ENCODE data around the gene TEDC2.

DNA sequence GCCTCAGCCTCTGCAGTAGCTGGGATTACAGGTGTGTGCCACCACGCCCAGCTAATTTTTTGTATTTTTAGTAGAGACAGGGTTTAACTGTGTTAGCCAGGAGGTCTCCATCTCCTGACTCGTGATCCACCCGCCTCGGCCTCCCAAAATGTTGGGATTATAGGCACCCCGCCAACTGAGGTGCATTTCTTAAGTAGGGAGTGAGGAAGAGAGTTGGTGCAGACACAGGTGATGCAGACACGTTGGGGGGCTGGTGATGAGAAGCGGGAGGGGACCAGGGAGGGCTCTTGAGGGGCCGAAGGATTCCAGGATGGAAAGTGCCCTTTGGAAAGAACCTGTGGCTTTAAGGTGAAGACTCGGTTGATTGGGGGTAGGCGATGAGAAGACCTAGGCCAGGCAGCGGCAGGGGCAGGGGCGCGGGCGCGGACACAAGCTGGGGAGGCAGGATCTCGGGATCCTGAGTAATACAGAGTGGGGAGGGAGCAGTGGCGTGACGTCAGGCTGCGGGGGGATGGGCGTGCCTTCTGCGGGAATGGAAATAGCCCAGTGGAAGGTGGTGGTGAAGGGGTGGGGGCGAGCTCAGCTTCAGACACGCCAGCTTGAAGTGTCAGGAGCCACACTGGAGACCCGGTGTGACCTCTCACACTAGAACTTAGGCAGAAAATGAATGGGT, 51.4 kb downstream of the TEDC2 start:
- no peak for TF ChIP-seq GABPA (IDR thresholded peaks at IDR 0.05; ENCODE audit: low read depth)
- TF ChIP-seq, protein P1, sequence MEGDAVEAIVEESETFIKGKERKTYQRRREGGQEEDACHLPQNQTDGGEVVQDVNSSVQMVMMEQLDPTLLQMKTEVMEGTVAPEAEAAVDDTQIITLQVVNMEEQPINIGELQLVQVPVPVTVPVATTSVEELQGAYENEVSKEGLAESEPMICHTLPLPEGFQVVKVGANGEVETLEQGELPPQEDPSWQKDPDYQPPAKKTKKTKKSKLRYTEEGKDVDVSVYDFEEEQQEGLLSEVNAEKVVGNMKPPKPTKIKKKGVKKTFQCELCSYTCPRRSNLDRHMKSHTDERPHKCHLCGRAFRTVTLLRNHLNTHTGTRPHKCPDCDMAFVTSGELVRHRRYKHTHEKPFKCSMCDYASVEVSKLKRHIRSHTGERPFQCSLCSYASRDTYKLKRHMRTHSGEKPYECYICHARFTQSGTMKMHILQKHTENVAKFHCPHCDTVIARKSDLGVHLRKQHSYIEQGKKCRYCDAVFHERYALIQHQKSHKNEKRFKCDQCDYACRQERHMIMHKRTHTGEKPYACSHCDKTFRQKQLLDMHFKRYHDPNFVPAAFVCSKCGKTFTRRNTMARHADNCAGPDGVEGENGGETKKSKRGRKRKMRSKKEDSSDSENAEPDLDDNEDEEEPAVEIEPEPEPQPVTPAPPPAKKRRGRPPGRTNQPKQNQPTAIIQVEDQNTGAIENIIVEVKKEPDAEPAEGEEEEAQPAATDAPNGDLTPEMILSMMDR (IDR thresholded peaks at IDR 0.05) = no peak
- no peak for TF ChIP-seq MXI1 (IDR thresholded peaks at IDR 0.05; ENCODE audit: low read depth, low read length)
- TF ChIP-seq, protein P2, sequence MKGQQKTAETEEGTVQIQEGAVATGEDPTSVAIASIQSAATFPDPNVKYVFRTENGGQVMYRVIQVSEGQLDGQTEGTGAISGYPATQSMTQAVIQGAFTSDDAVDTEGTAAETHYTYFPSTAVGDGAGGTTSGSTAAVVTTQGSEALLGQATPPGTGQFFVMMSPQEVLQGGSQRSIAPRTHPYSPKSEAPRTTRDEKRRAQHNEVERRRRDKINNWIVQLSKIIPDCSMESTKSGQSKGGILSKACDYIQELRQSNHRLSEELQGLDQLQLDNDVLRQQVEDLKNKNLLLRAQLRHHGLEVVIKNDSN (IDR thresholded peaks at IDR 0.05; ENCODE audit: borderline replicate concordance, low read depth) = no peak
- TF ChIP-seq FOSL2 (IDR thresholded peaks at IDR 0.05; ENCODE audit: borderline replicate concordance, low read depth) = no peak
- no peak for TF ChIP-seq SIN3A (IDR thresholded peaks at IDR 0.05; ENCODE audit: borderline replicate concordance, low read depth, low read length)
- TF ChIP-seq POLR2AphosphoS5 (IDR thresholded peaks at IDR 0.05; ENCODE audit: low read depth, low read length) = no peak
- TF ChIP-seq FOXJ3 (CRISPR knock-in tag; IDR thresholded peaks at IDR 0.05) = no peak
- TF ChIP-seq SMC3 (IDR thresholded peaks at IDR 0.05; ENCODE audit: low read depth, low read length) = no peak
- TF ChIP-seq RXRA (IDR thresholded peaks at IDR 0.05; ENCODE audit: borderline replicate concordance, low read depth) = no peak
- TF ChIP-seq, protein P3, sequence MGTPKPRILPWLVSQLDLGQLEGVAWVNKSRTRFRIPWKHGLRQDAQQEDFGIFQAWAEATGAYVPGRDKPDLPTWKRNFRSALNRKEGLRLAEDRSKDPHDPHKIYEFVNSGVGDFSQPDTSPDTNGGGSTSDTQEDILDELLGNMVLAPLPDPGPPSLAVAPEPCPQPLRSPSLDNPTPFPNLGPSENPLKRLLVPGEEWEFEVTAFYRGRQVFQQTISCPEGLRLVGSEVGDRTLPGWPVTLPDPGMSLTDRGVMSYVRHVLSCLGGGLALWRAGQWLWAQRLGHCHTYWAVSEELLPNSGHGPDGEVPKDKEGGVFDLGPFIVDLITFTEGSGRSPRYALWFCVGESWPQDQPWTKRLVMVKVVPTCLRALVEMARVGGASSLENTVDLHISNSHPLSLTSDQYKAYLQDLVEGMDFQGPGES (IDR thresholded peaks at IDR 0.05; ENCODE audit: low read depth, low read length) = no peak
- no peak for TF ChIP-seq RCOR1 (IDR thresholded peaks at IDR 0.05; ENCODE audit: low read length)
